HCT116 (cell line): ENCODE results near the gene B3GALT6. TPM values are rescaled to one million over a fixed set of nuclear protein-coding genes. Genes with fewer than 3 reads are reported as not detected.

Source experiments
- ATAC-seq: fragments of 200-7000 bp; cut with Tn5 transposase; 2 replicates; pipeline ENCODE4 v1.9.1; 2020; ENCODE audit warnings: mild to moderate bottlenecking, moderate library complexity
- BruUV-seq: library from RNA; stranded (reverse); fragments of 400-500 nt; replicated peaks from 2 replicates; lab custom pipeline; 2021; lab: Mats Ljungman, UMichigan
- CTCF ChIA-PET: fragments of 300-600 bp; sonication (Branson Sonifier 250); formaldehyde crosslinking; loops from one replicate; lab custom pipeline; 2021; ENCODE audit warnings: antibody characterized with exemption; lab: Charles Lee
- POLR2A ChIA-PET: fragments of 300-600, 350-600 bp; sonication (Branson Sonifier 250); formaldehyde crosslinking; loops from one replicate; lab custom pipeline; 2021; ENCODE audit warnings: antibody characterized with exemption; lab: Charles Lee
- RAD21 ChIA-PET, 2 experiments: fragments of 300-600 bp; sonication (Branson Sonifier 250); formaldehyde crosslinking; loops; one replicate each; lab custom pipeline; 2023; ENCODE audit warnings: low total read pairs in 2 of 2; ENCODE audit not compliant: uncharacterized antibody in 2 of 2, unreplicated experiment in 2 of 2, low non-redundant PET in 1 of 2; lab: Charles Lee
- DNase-seq: peaks from one replicate; pipeline ENCODE4 v3.0.0-alpha.2; 2010; ENCODE audit warnings: low read depth, low spot score
- H2AFZ ChIP-seq: fragments of 200-600 bp; shearing (Covaris generic), sonication (generic); 2 replicates; pipeline ENCODE4 v1.6.1; 2017; ENCODE audit warnings: low read depth, mixed run types, mixed read lengths, antibody characterized with exemption, low read length; ENCODE audit not compliant: poor library complexity, severe bottlenecking
- H3K27ac ChIP-seq: 2 replicates; pipeline ENCODE4 v1.5.1; 2012; ENCODE audit warnings: low read depth, low read length
- H3K27me3 ChIP-seq: fragments of 200-600 bp; sonication (generic); 2 replicates; pipeline ENCODE4 v1.6.1; 2016; ENCODE audit warnings: mixed run types, low read length, mixed read lengths; ENCODE audit not compliant: insufficient read depth
- H3K36me3 ChIP-seq, 2 experiments: fragments of 200-500 bp in 1 of 2; fragments of 200-600 bp in 1 of 2; sonication (Bioruptor generic) in 1 of 2; sonication (generic) in 1 of 2; 2 replicates each; pipeline versions ENCODE4 v1.5.1 to v1.6.1; 2014 to 2016; ENCODE audit warnings: low read length in 2 of 2, inconsistent platforms in 1 of 2, mixed read lengths in 1 of 2, mixed run types in 1 of 2; ENCODE audit not compliant: insufficient read depth in 2 of 2, control insufficient read depth in 1 of 2
- H3K4me1 ChIP-seq, 2 experiments: fragments of 200-600 bp in 1 of 2; sonication (generic) in 1 of 2; 2 replicates each; pipeline versions ENCODE4 v1.5.1 to v1.6.1; 2012 to 2017; ENCODE audit warnings: low read length in 2 of 2, inconsistent platforms in 1 of 2, mild to moderate bottlenecking in 1 of 2, mixed read lengths in 1 of 2, mixed run types in 1 of 2, moderate library complexity in 1 of 2; ENCODE audit not compliant: insufficient read depth in 2 of 2, control insufficient read depth in 1 of 2
- H3K4me2 ChIP-seq: fragments of 200-600 bp; sonication (generic); 2 replicates; pipeline ENCODE4 v1.6.1; 2017; ENCODE audit warnings: mixed run types, low read length, mixed read lengths
- H3K4me3 ChIP-seq, 2 experiments: fragments of 200-600 bp in 1 of 2; sonication (generic) in 1 of 2; replicated peaks in 1 of 2; 2 replicates each; pipeline ENCODE4 v1.5.1; 2011 to 2016; ENCODE audit warnings: low read length in 2 of 2, control low read depth in 1 of 2, low read depth in 1 of 2, mild to moderate bottlenecking in 1 of 2, mixed read lengths in 1 of 2, mixed run types in 1 of 2
- H3K79me2 ChIP-seq: fragments of 200-600 bp; sonication (generic); 2 replicates; pipeline ENCODE4 v1.6.1; 2017; ENCODE audit warnings: mild to moderate bottlenecking, mixed run types, low read length, moderate library complexity, mixed read lengths; ENCODE audit not compliant: insufficient read depth
- H3K9ac ChIP-seq: fragments of 200-600 bp; sonication (generic); 2 replicates; pipeline ENCODE4 v1.6.1; 2016; ENCODE audit warnings: low read length, mixed read lengths
- H3K9me2 ChIP-seq: fragments of 200-600 bp; sonication (generic), shearing (Covaris generic); 2 replicates; pipeline ENCODE4 v1.6.1; 2017; ENCODE audit warnings: mixed run types, mild to moderate bottlenecking, moderate library complexity; ENCODE audit not compliant: insufficient read depth
- H3K9me3 ChIP-seq, 2 experiments: fragments of 200-500 bp in 1 of 2; fragments of 200-600 bp in 1 of 2; sonication (Bioruptor generic) in 1 of 2; sonication (generic) in 1 of 2; 2 replicates each; pipeline ENCODE4 v1.6.1; 2014 to 2017; ENCODE audit warnings: low read length in 2 of 2, mixed read lengths in 2 of 2, inconsistent platforms in 1 of 2, low read depth in 1 of 2, mild to moderate bottlenecking in 1 of 2, mixed run types in 1 of 2, moderate library complexity in 1 of 2; ENCODE audit not compliant: control insufficient read depth in 1 of 2, insufficient read depth in 1 of 2
- H4K20me1 ChIP-seq: fragments of 200-600 bp; sonication (generic), shearing (Covaris generic); 2 replicates; pipeline ENCODE4 v1.6.1; 2017; ENCODE audit warnings: mixed run types, mild to moderate bottlenecking, moderate library complexity; ENCODE audit not compliant: insufficient read depth
- POLR2A ChIP-seq: IDR thresholded peaks from 2 replicates; pipeline ENCODE4 v1.7.0; 2011; ENCODE audit warnings: borderline replicate concordance; ENCODE audit not compliant: insufficient read depth, insufficient read length; ENCODE audit errors: extremely low read depth
- POLR2AphosphoS5 ChIP-seq: IDR thresholded peaks from 2 replicates; pipeline ENCODE4 v1.6.1; 2011; ENCODE audit warnings: mild to moderate bottlenecking, low read depth, low read length, moderate library complexity
- SP1 ChIP-seq: IDR thresholded peaks from 2 replicates; pipeline ENCODE4 v1.6.1; 2012; ENCODE audit warnings: low read depth
- TCF7L2 ChIP-seq: IDR thresholded peaks from 2 replicates; pipeline ENCODE4 v1.7.0; 2011; ENCODE audit warnings: borderline replicate concordance, inconsistent platforms; ENCODE audit not compliant: insufficient read depth, insufficient read length; ENCODE audit errors: extremely low read depth
- YY1 ChIP-seq: IDR thresholded peaks from 2 replicates; pipeline ENCODE4 v1.6.1; 2011; ENCODE audit warnings: low read length, low read depth, moderate library complexity, mild to moderate bottlenecking; ENCODE audit not compliant: insufficient replicate concordance; ENCODE audit errors: extremely low read depth
- ZFX ChIP-seq: fragments of 450-650 bp; IDR thresholded peaks from 2 replicates; pipeline ENCODE4 v1.6.1; 2017
- intact Hi-C: fragments of 100-400 bp; cut with micrococcal nuclease; formaldehyde crosslinking; loops from 2 replicates; pipeline ENCODE4 v1.10.0; 2022
- total RNA-seq: library from RNA; stranded (reverse); gene quantifications from one replicate; pipeline ENCODE4 v1.2.1, GENCODE V29; 2021; ENCODE audit not compliant: unreplicated experiment
- TF ChIP-seq, protein P1 (sequence below): IDR thresholded peaks from 2 replicates; pipeline ENCODE4 v1.6.1; 2011; ENCODE audit warnings: mild to moderate bottlenecking, low read length, moderate library complexity; ENCODE audit not compliant: insufficient replicate concordance; ENCODE audit errors: extremely low read depth

The B3GALT6 gene
- total RNA-seq, 1 experiment from 2014 or later: 16.3 TPM

DNA sequence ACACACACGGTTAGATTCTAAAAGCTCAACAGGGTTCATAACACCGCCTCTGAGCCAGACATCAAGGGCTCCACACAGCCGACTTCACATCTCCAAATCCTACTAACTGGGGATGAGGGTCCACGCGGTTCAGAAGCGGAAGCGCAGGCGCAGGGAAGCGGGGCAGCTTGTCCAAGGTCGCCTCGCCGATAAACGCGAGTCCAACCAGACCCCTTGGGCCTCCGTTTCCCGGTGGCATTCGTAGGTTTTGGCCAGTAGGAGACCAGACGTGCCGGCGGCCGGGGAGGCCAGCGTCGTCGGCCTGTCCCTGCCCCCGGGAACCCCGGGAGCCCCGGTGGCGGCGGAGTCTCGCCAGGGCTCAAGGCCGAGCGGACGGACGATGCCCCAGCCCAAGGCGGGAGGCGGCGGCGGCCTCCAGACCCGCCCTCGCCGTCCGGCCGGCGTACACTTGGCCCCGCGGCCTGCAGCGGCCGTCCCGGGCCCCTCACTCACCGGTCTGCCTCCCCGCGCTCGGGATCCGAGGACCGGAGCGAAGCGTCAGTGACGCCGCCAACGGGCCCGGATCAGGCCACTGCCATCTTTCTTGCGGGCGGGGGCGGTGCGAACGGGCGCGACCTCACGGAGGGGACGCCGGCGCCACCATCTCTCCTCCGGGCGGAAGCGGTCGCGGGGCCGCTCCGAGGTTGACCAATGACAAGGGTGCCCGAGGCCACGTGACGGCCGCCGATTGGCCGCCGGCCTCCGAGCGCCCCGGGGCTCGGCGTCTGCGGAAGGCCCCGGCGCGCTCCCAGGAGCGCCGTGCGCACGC is 433 bp upstream of the B3GALT6 start, which contains the start of gene SDF4:
TSS of gene SDF4 (minus strand) at position 602 of the 808 bp plus-strand sequence. CDS start 3,229 bp downstream, outside the sequence.
- no peak within 1 kb of the TSS for H2AFZ ChIP-seq
- H3K36me3 ChIP-seq: peaks cover 7 to 18% of the 10 kb centered on the region in 2 experiments; a peak in 2 of 4 replicates
- ChIA-PET CTCF (interaction anchor here (1.4 kb wide), 1 partner anchor 109 kb away, joined by 10 read pairs; no protein-coding TSS in a partner anchor), POLR2A (interaction anchor here (1.1 kb wide), 1 partner anchor 74 kb away, joined by 3 read pairs; no protein-coding TSS in a partner anchor), RAD21 (no interaction called here)
- peak within 1 kb of the TSS; percentile 68 to 87 for H3K4me3 ChIP-seq
- peak within 1 kb of the TSS; percentile 98 for H3K27ac ChIP-seq
- no peaks in the 10 kb centered on the region for H3K27me3 ChIP-seq
- DNase-seq: peak; percentile 88
- H3K4me2 ChIP-seq: peak within 1 kb of the TSS; percentile 76
- TF ChIP-seq YY1 (peak; percentile 100), TCF7L2 (peak; percentile 17), POLR2A (peak; percentile 44), SP1 (no peak), POLR2AphosphoS5 (peak; percentile 75), ZFX (peak; percentile 84; the same call in 1 of the 2 replicates)
- TF ChIP-seq, protein P1, sequence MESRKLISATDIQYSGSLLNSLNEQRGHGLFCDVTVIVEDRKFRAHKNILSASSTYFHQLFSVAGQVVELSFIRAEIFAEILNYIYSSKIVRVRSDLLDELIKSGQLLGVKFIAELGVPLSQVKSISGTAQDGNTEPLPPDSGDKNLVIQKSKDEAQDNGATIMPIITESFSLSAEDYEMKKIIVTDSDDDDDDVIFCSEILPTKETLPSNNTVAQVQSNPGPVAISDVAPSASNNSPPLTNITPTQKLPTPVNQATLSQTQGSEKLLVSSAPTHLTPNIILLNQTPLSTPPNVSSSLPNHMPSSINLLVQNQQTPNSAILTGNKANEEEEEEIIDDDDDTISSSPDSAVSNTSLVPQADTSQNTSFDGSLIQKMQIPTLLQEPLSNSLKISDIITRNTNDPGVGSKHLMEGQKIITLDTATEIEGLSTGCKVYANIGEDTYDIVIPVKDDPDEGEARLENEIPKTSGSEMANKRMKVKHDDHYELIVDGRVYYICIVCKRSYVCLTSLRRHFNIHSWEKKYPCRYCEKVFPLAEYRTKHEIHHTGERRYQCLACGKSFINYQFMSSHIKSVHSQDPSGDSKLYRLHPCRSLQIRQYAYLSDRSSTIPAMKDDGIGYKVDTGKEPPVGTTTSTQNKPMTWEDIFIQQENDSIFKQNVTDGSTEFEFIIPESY: no peak
- H4K20me1 ChIP-seq: no peaks in the 10 kb centered on the region
- no peaks in the 10 kb centered on the region for H3K9me2 ChIP-seq
- no TSS peak for BruUV-seq
- intact Hi-C loops: loop anchor here (2.0 kb wide), 1 partner anchor 109 kb away; no protein-coding TSS in a partner anchor
- H3K4me1 ChIP-seq: peaks cover 3 to 19% of the 10 kb centered on the region in 2 experiments; a peak in 1 of 4 replicates
- H3K9me3 ChIP-seq: no peaks in the 10 kb centered on the region
- peaks cover 70% of the 10 kb centered on the region for H3K79me2 ChIP-seq
- peak within 1 kb of the TSS; percentile 81 for H3K9ac ChIP-seq
- peak; percentile 91 for ATAC-seq
